Naive thymus-derived CD8-positive, alpha-beta T cell (primary cell): ENCODE data around the gene PIK3R1. TPM values are rescaled to one million over a fixed set of nuclear protein-coding genes. Genes with fewer than 3 reads are reported as not detected.
A peak's percentile ranks its signal among the peaks of the same experiment; 100 is the strongest.

Experiments
- ATAC-seq, 2 donors: fragments of 150-1000 bp; cut with Tn5 transposase in 1 of 2; sonication (Bioruptor Pico), chemical (Tn5 transposase) in 1 of 2; 1 replicate in 1 of 2; 2 replicates in 1 of 2; pipeline ENCODE4 v1.10.0; 2021; ENCODE audit warnings: mild to moderate bottlenecking in 2 of 2, moderate library complexity in 2 of 2
- POLR2A ChIA-PET: fragments of 350-600 bp; sonication (Branson Sonifier 250); formaldehyde crosslinking; loops from one replicate; lab custom pipeline; 2021; ENCODE audit warnings: antibody characterized with exemption; lab: Charles Lee
- DNase-seq, 10 donors: peaks; one replicate each; pipeline versions ENCODE4 v3.0.0 to v3.0.0-alpha.2; 2020 to 2022
- H3K27ac Mint-ChIP-seq, 10 donors: one replicate each; pipeline ENCODE4 v1.8.0; 2020 to 2022; ENCODE audit warnings: mild to moderate bottlenecking in 10 of 10, mixed read lengths in 10 of 10, moderate library complexity in 4 of 10, inconsistent platforms in 1 of 10
- H3K27me3 Mint-ChIP-seq, 5 donors: one replicate each; pipeline ENCODE4 v1.8.0; 2021 to 2022; ENCODE audit warnings: mixed read lengths in 5 of 5
- H3K36me3 Mint-ChIP-seq, 3 donors: one replicate each; pipeline ENCODE4 v1.8.0; 2020 to 2022; ENCODE audit warnings: mixed read lengths in 3 of 3, mild to moderate bottlenecking in 2 of 3, inconsistent platforms in 1 of 3
- H3K4me1 Mint-ChIP-seq, 4 donors: one replicate each; pipeline ENCODE4 v1.8.0; 2021 to 2022; ENCODE audit warnings: mixed read lengths in 4 of 4
- H3K4me3 Mint-ChIP-seq, 10 donors: one replicate each; pipeline ENCODE4 v1.8.0; 2020 to 2022; ENCODE audit warnings: mild to moderate bottlenecking in 10 of 10, mixed read lengths in 10 of 10, moderate library complexity in 6 of 10, inconsistent platforms in 1 of 10
- H3K9me3 Mint-ChIP-seq, 9 donors: one replicate each; pipeline ENCODE4 v1.8.0; 2020 to 2022; ENCODE audit warnings: mixed read lengths in 9 of 9, mild to moderate bottlenecking in 3 of 9, inconsistent platforms in 1 of 9, moderate library complexity in 1 of 9
- polyA plus RNA-seq, 3 donors: library from polyadenylated mRNA; unstranded; fragments of 300-500 nt; fragmentation: Illumina TruSeq; gene quantifications; one replicate each; pipeline ENCODE4 v1.2.3, GENCODE V29; 2021
- total RNA-seq, 8 experiments: library from RNA in 2 of 8; stranded (reverse) in 2 of 8; gene quantifications; one replicate each; pipeline ENCODE4 v1.2.3 and lab custom pipeline; 2021 to 2026

PIK3R1 gene
- total and polyA plus RNA-seq, 5 experiments from 2014 or later: 69.1 to 98.3 (median 91.4) TPM

- ATAC-seq: no peak
- peak overlapping the region in 1 of 10 donors; percentile 35 for H3K27ac Mint-ChIP-seq
- no peak for DNase-seq
- H3K4me3 Mint-ChIP-seq: no peak overlapping the region
- peaks cover 0 to 21% (median under 1%) of the 10 kb centered on the region in 4 donors for H3K4me1 Mint-ChIP-seq
- no peaks in the 10 kb centered on the region for H3K36me3 Mint-ChIP-seq
- POLR2A ChIA-PET: no interaction called here
- peaks cover 0 to 8% (median 0%) of the 10 kb centered on the region in 5 donors for H3K27me3 Mint-ChIP-seq
- no peaks in the 10 kb centered on the region for H3K9me3 Mint-ChIP-seq
These were observed 115.0 kb downstream of the PIK3R1 start for GRCh38 chr5:68330574-68330973.

GRCh38 chr5:68331192-68332079, 115.9 kb downstream of the PIK3R1 start:
- ATAC-seq (no peak), DNase-seq (no peak)
- Mint-ChIP-seq H3K27me3 (peaks cover 0 to 8% (median 0%) of the 10 kb centered on the region in 5 donors), H3K9me3 (no peaks in the 10 kb centered on the region), H3K27ac (peak overlapping the region in 1 of 10 donors; percentile 3), H3K4me1 (peaks cover 0 to 21% (median under 1%) of the 10 kb centered on the region in 4 donors), H3K4me3 (no peak overlapping the region), H3K36me3 (no peaks in the 10 kb centered on the region)
- POLR2A ChIA-PET: no interaction called here

DNA sequence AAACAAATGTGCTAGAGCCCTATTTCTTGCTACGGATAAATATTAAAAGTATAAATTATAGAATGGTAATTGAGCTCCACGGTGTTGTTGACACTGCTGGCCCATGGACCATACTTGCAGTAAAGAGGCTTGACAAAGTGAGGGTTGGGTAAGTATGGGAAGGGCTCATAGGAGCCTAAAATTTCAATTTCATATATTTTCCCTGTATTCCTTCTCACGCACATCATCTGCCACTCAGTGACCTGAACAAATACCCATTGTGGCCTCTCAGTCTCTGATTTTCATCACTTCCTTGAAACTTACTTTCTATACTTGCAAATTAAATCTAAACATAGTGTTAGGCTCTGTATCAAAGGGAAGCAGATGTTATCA, 116.5 kb downstream of the PIK3R1 start:
- Mint-ChIP-seq H3K9me3 (no peaks in the 10 kb centered on the region), H3K27ac (no peak overlapping the region), H3K27me3 (peaks cover 0 to 8% (median 0%) of the 10 kb centered on the region in 5 donors), H3K36me3 (no peaks in the 10 kb centered on the region), H3K4me3 (no peak overlapping the region), H3K4me1 (peaks cover 0 to 21% (median under 1%) of the 10 kb centered on the region in 4 donors)
- POLR2A ChIA-PET: no interaction called here
- DNase-seq: no peak
- no peak for ATAC-seq

DNA sequence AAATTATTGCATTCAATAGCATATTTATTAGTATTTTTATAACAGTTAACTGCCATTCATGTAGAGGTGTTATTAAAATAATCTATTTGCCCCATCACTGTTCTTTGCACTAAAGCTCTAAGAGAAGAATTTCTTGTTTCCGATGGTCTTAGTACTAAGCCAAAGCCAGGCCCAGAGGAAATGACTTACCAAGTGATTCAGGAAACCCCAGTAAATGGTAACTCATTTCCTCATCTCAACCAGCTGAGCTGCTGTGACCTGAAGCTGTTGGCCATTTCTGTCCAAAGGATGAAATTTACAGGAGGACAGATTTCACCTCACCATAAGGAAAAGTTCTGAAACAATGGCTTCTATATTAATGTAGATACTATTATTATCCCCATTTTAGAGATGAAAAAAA, 117.0 kb downstream of the PIK3R1 start:
- ATAC-seq (no peak), DNase-seq (no peak)
- Mint-ChIP-seq H3K27me3 (peaks cover 0 to 7% (median 0%) of the 10 kb centered on the region in 5 donors), H3K9me3 (no peaks in the 10 kb centered on the region), H3K4me3 (no peak overlapping the region), H3K27ac (no peak overlapping the region), H3K4me1 (peaks cover 0 to 21% (median under 1%) of the 10 kb centered on the region in 4 donors), H3K36me3 (no peaks in the 10 kb centered on the region)
- POLR2A ChIA-PET: no interaction called here

DNA sequence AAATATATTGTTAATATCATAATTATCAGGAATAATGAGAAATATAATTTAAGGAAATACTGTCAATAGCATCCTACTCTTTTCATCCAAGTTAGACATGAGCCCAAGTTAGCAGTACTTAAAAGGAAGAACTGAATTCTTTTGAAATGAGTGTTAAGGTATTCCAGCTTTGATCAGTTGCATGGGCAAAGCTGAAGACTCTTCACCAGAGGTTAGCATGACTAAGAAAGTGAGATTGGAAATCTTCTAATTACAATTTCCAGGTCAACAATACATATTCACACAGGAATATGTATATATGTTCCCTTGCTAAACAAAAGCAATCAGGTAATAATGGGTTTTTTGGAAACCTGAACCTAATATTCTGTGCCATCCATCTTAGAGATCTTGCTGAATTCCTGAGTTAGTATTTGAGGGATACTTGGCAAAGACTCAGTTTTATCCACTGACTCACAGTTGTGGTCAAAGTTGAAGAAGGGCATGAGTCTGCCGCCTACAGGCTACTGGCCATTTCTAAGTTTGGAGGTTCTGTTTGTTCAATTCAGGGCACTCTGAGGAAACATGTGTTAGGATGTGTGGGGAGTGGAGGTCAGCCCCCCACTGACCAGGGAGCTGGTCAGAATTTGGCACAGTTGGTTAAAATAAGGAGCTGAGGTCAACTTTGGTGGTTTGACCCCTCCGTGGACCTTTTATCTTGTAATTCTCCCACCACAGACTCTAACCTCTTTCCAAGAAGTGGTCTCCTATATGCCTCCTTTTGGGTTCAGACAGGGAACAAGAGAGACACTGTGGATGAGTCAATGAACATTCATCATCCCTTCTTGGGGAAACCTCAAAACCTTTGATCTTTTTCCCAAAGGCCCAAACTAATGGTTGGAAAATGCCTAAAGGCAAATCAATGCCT, 118.3 kb downstream of the PIK3R1 start:
- ATAC-seq (no peak), DNase-seq (no peak)
- Mint-ChIP-seq H3K27ac (no peak overlapping the region), H3K36me3 (no peaks in the 10 kb centered on the region), H3K9me3 (no peaks in the 10 kb centered on the region), H3K4me3 (no peak overlapping the region), H3K27me3 (no peaks in the 10 kb centered on the region), H3K4me1 (peaks cover 0 to 21% (median under 1%) of the 10 kb centered on the region in 4 donors)
- POLR2A ChIA-PET: no interaction called here

DNA sequence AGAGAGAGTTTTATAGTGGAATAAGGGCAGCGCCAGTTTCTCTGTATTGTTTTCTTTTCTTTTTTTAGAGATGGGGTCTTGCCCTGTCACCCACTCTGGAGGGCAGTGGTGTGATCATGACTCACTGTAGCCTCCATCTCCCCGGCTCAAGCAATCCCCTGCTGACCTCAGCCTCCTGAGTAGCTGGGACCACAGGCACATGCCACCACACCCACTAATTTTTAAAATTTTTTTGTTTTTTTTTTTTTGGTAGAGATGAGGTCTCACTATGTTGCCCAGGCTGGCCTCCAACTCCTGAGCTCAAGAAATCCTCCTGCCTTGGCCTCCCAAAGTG, 119.0 kb downstream of the PIK3R1 start:
- Mint-ChIP-seq H3K27me3 (no peaks in the 10 kb centered on the region), H3K4me1 (peaks cover 0 to 21% (median under 1%) of the 10 kb centered on the region in 4 donors), H3K36me3 (no peaks in the 10 kb centered on the region), H3K9me3 (no peaks in the 10 kb centered on the region), H3K4me3 (no peak overlapping the region), H3K27ac (no peak overlapping the region)
- DNase-seq (no peak), ATAC-seq (no peak)
- POLR2A ChIA-PET: no interaction called here

- peaks cover 0 to 21% (median under 1%) of the 10 kb centered on the region in 4 donors for H3K4me1 Mint-ChIP-seq
- no peak overlapping the region for H3K4me3 Mint-ChIP-seq
- H3K36me3 Mint-ChIP-seq: no peaks in the 10 kb centered on the region
- ATAC-seq: no peak
- no peaks in the 10 kb centered on the region for H3K27me3 Mint-ChIP-seq
- H3K9me3 Mint-ChIP-seq: no peaks in the 10 kb centered on the region
- no peak for DNase-seq
- no peak overlapping the region for H3K27ac Mint-ChIP-seq
- POLR2A ChIA-PET: no interaction called here
These were observed 119.5 kb downstream of the PIK3R1 start for GRCh38 chr5:68335075-68335474.

- Mint-ChIP-seq H3K27me3 (no peaks in the 10 kb centered on the region), H3K36me3 (no peaks in the 10 kb centered on the region), H3K4me3 (no peak overlapping the region), H3K9me3 (no peaks in the 10 kb centered on the region), H3K4me1 (peaks cover 0 to 16% (median under 1%) of the 10 kb centered on the region in 4 donors), H3K27ac (no peak overlapping the region)
- DNase-seq: no peak
- ATAC-seq: no peak
- POLR2A ChIA-PET: no interaction called here
These were observed 120.6 kb downstream of the PIK3R1 start for GRCh38 chr5:68336200-68336599.

GRCh38 chr5:68337235-68337634, 121.7 kb downstream of the PIK3R1 start:
- Mint-ChIP-seq H3K4me1 (peaks cover 0 to 7% (median 0%) of the 10 kb centered on the region in 4 donors), H3K27me3 (no peaks in the 10 kb centered on the region), H3K4me3 (no peak overlapping the region), H3K27ac (peak overlapping the region in 1 of 10 donors; percentile 7), H3K9me3 (no peaks in the 10 kb centered on the region), H3K36me3 (no peaks in the 10 kb centered on the region)
- ATAC-seq: no peak
- POLR2A ChIA-PET: no interaction called here
- DNase-seq: no peak

DNA sequence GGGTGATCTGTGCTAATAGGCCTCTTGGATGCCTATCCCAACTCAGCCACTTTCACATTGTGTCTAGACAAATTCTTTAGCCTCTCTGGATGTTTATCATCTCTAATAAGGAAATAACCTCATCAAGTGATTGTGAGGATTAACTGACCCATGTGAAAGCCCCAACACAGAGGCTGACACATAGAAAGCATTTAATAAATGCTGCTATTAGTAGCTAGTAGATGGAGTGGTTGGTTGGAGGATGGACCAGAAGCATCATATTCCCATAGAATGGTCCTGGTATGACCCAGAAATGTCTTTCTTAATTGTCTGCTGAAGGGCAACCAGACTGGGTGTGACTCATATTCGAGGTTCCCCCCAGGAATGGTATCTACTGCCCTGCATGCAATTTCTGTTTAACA, 124.4 kb downstream of the PIK3R1 start:
- Mint-ChIP-seq H3K9me3 (no peaks in the 10 kb centered on the region), H3K36me3 (no peaks in the 10 kb centered on the region), H3K27me3 (no peaks in the 10 kb centered on the region), H3K4me1 (peaks cover 3 to 9% (median 7%) of the 10 kb centered on the region in 4 donors), H3K4me3 (no peak overlapping the region), H3K27ac (no peak overlapping the region)
- POLR2A ChIA-PET: no interaction called here
- ATAC-seq (no peak), DNase-seq (no peak)

DNA sequence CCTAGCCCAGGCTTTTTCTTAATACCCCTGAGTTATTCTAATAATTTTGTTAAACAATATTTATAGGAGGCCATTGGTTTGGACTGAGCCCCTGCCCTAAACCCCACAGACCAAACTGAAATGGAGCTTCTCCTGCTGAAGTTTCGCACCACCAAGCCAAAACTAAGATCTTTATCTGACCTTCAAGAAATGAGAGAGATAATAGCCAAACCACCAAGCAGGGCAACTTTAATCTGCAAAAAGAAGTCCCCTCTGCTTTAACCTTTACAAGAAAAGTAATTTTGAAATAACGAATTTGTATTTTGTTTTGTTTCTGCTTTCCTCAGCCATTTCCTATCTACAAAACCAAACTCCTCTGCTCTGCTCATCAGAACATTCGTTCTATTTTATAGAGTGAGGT, 125.5 kb downstream of the PIK3R1 start:
- Mint-ChIP-seq H3K9me3 (no peaks in the 10 kb centered on the region), H3K4me3 (no peak overlapping the region), H3K4me1 (peaks cover 3 to 13% (median 8%) of the 10 kb centered on the region in 4 donors), H3K36me3 (no peaks in the 10 kb centered on the region), H3K27me3 (no peaks in the 10 kb centered on the region), H3K27ac (no peak overlapping the region)
- DNase-seq (no peak), ATAC-seq (no peak)
- POLR2A ChIA-PET: no interaction called here

GRCh38 chr5:68342693-68343092, 127.1 kb downstream of the PIK3R1 start:
- POLR2A ChIA-PET: no interaction called here
- no peak for ATAC-seq
- DNase-seq: no peak
- no peak overlapping the region for H3K4me3 Mint-ChIP-seq
- H3K4me1 Mint-ChIP-seq: peaks cover 3 to 17% (median 8%) of the 10 kb centered on the region in 4 donors
- H3K27me3 Mint-ChIP-seq: no peaks in the 10 kb centered on the region
- H3K36me3 Mint-ChIP-seq: peaks cover 0 to 2% (median 0%) of the 10 kb centered on the region in 3 donors
- no peak overlapping the region for H3K27ac Mint-ChIP-seq
- H3K9me3 Mint-ChIP-seq: peaks cover 0 to 6% (median 1%) of the 10 kb centered on the region in 9 donors

GRCh38 chr5:68343421-68343826, 127.9 kb downstream of the PIK3R1 start:
- DNase-seq (no peak), ATAC-seq (no peak)
- no peaks in the 10 kb centered on the region for H3K27me3 Mint-ChIP-seq
- POLR2A ChIA-PET: no interaction called here
- H3K4me1 Mint-ChIP-seq: peaks cover 3 to 19% (median 8%) of the 10 kb centered on the region in 4 donors
- H3K4me3 Mint-ChIP-seq: no peak overlapping the region
- H3K27ac Mint-ChIP-seq: no peak overlapping the region
- H3K36me3 Mint-ChIP-seq: peaks cover 0 to 7% (median 3%) of the 10 kb centered on the region in 3 donors
- H3K9me3 Mint-ChIP-seq: peaks cover 0 to 13% (median 7%) of the 10 kb centered on the region in 9 donors
